Colonic mucosa (tissue), 4 donors: ENCODE measurements around the gene RASGRF1. TPM values are rescaled to one million over a fixed set of nuclear protein-coding genes. Genes with fewer than 3 reads are reported as not detected.
"Not testable (repeated sequence)": the region's sequence is repeated elsewhere in the genome, so short reads cannot be mapped to it uniquely, and the experiment has no call there.

ENCODE experiments used
- DNase-seq: peaks from one replicate; pipeline ENCODE4 v3.0.0-alpha.2; 2020
- H3K27ac ChIP-seq: fragments of 200-600 bp; one replicate; pipeline ENCODE4 v1.8.0; 2021
- H3K27me3 ChIP-seq: fragments of 200-600 bp; one replicate; pipeline ENCODE4 v1.8.0; 2021
- H3K36me3 ChIP-seq: fragments of 200-600 bp; one replicate; pipeline ENCODE4 v1.8.0; 2021
- H3K4me1 ChIP-seq: fragments of 200-600 bp; one replicate; pipeline ENCODE4 v1.8.0; 2021; ENCODE audit warnings: mild to moderate bottlenecking
- H3K4me3 ChIP-seq: fragments of 200-600 bp; one replicate; pipeline ENCODE4 v1.8.0; 2021
- H3K9ac ChIP-seq, 2 donors: one replicate each; pipeline ENCODE4 v1.7.0; 2013; ENCODE audit warnings: control low read depth in 2 of 2, low read depth in 2 of 2, low read length in 2 of 2
- H3K9me3 ChIP-seq: fragments of 200-600 bp; one replicate; pipeline ENCODE4 v1.8.0; 2021
- CTCF ChIP-seq: fragments of 200-600 bp; IDR thresholded peaks from one replicate; pipeline ENCODE4 v1.8.0; 2022; ENCODE audit warnings: antibody characterized with exemption, mild to moderate bottlenecking
- intact Hi-C: fragments of 100-400 bp; cut with DNase I; formaldehyde crosslinking; loops from one replicate; pipeline ENCODE4 v1.14.1; 2022
- total RNA-seq, 2 donors: library from RNA; stranded (reverse); fragmentation: NEBNext Ultra II Directional in 1 of 2; extraction: Animal tissue kit (Norgen Biotek cat#: 25700) in 1 of 2; gene quantifications; one replicate each; pipeline ENCODE4 v1.2.1, GENCODE V29; 2021
- donor health status: healthy.
- donor health status: DM: no; HTN: no; CAD: no.
- donor health status: DM: no; HTN: no; CAD: no.

RASGRF1 gene
- total RNA-seq, 2 donors from 2014 or later, result 0.15 to 0.56 TPM

- H3K9me3 ChIP-seq, result no peaks in the 10 kb centered on the region
- no peak overlapping the region for H3K27ac ChIP-seq
- H3K27me3 ChIP-seq, result no peaks in the 10 kb centered on the region
- no peak for TF ChIP-seq CTCF
- no peak overlapping the region for H3K9ac ChIP-seq
- H3K4me3 ChIP-seq, result no peak overlapping the region
- no peaks in the 10 kb centered on the region for H3K4me1 ChIP-seq
- intact Hi-C loops, result no loop called here
- no peak for DNase-seq
- H3K36me3 ChIP-seq, result no peaks in the 10 kb centered on the region
Observed at GRCh38 chr15:78995921-78996893, 94.4 kb downstream of the RASGRF1 start.

- intact Hi-C loops, DNase-seq, H3K9me3 ChIP-seq, H3K27ac ChIP-seq, H3K27me3 ChIP-seq, H3K9ac ChIP-seq, H3K4me3 ChIP-seq, H3K4me1 ChIP-seq, H3K36me3 ChIP-seq: not testable (repeated sequence)
Observed at GRCh38 chr15:78995161-78995560, 95.4 kb downstream of the RASGRF1 start.

GRCh38 chr15:78993931-78994530, 96.5 kb downstream of the RASGRF1 start:
- H3K9me3 ChIP-seq, result no peaks in the 10 kb centered on the region
- H3K9ac ChIP-seq, result no peak overlapping the region
- TF ChIP-seq CTCF, result no peak
- no peak overlapping the region for H3K4me3 ChIP-seq
- intact Hi-C loops, result no loop called here
- no peaks in the 10 kb centered on the region for H3K4me1 ChIP-seq
- H3K36me3 ChIP-seq, result no peaks in the 10 kb centered on the region
- no peaks in the 10 kb centered on the region for H3K27me3 ChIP-seq
- no peak for DNase-seq
- no peak overlapping the region for H3K27ac ChIP-seq

- TF ChIP-seq CTCF, result no peak
- Histone ChIP-seq H3K36me3 (no peaks in the 10 kb centered on the region), H3K27me3 (no peaks in the 10 kb centered on the region), H3K27ac (no peak overlapping the region), H3K4me1 (no peaks in the 10 kb centered on the region), H3K9me3 (no peaks in the 10 kb centered on the region), H3K9ac (no peak overlapping the region), H3K4me3 (no peak overlapping the region)
- intact Hi-C loops, result no loop called here
- no peak for DNase-seq
Observed at GRCh38 chr15:78993257-78993930, 97.2 kb downstream of the RASGRF1 start.

GRCh38 chr15:78992416-78993256, 97.9 kb downstream of the RASGRF1 start:
- DNase-seq, result no peak
- Histone ChIP-seq H3K9me3 (no peaks in the 10 kb centered on the region), H3K27ac (no peak overlapping the region), H3K9ac (no peak overlapping the region), H3K27me3 (no peaks in the 10 kb centered on the region), H3K4me1 (no peaks in the 10 kb centered on the region), H3K4me3 (no peak overlapping the region), H3K36me3 (no peaks in the 10 kb centered on the region)
- intact Hi-C loops, result no loop called here
- TF ChIP-seq CTCF, result no peak
